MM.1S (cell line): Measurements from ENCODE around the gene XPNPEP1.

Experiments
- DNase-seq: peaks from one replicate; pipeline ENCODE4 v3.0.0-alpha.2; 2015
- H2AFZ ChIP-seq: fragments of 300-600 bp; sonication (generic); 2 replicates; pipeline ENCODE4 v1.6.0; 2016; ENCODE audit warnings: antibody characterized with exemption, low read length
- H3F3A ChIP-seq: fragments of 300-600 bp; sonication (generic); 2 replicates; pipeline ENCODE4 v1.6.1; 2016; ENCODE audit warnings: mild to moderate bottlenecking, antibody characterized with exemption, low read length, moderate library complexity, mixed read lengths; ENCODE audit not compliant: insufficient read depth
- H3K27ac ChIP-seq: fragments of 300-600 bp; sonication (generic); 2 replicates; pipeline ENCODE4 v1.5.1; 2016; ENCODE audit warnings: mild to moderate bottlenecking, low read length
- H3K27me3 ChIP-seq: fragments of 300-600 bp; sonication (generic); replicated peaks from 2 replicates; pipeline ENCODE4 v1.6.0; 2016; ENCODE audit warnings: low read length; ENCODE audit not compliant: insufficient read depth
- H3K36me3 ChIP-seq: fragments of 300-600 bp; sonication (generic); replicated peaks from 2 replicates; pipeline ENCODE4 v1.6.1; 2016; ENCODE audit warnings: mild to moderate bottlenecking, low read length, mixed read lengths; ENCODE audit not compliant: insufficient read depth
- H3K4me1 ChIP-seq: fragments of 300-600 bp; sonication (generic); 2 replicates; pipeline ENCODE4 v1.6.1; 2016; ENCODE audit warnings: low read length, mixed read lengths
- H3K4me2 ChIP-seq: fragments of 300-600 bp; sonication (generic); 2 replicates; pipeline ENCODE4 v1.6.0; 2016; ENCODE audit warnings: low read depth, low read length
- H3K4me3 ChIP-seq: fragments of 300-600 bp; sonication (generic); 2 replicates; pipeline ENCODE4 v1.5.1; 2016; ENCODE audit warnings: low read length, mixed read lengths
- H3K79me2 ChIP-seq: fragments of 300-600 bp; sonication (generic); 2 replicates; pipeline ENCODE4 v1.6.1; 2016; ENCODE audit warnings: mixed run types, low read length, mixed read lengths
- H3K9ac ChIP-seq: fragments of 300-600 bp; sonication (generic); 2 replicates; pipeline ENCODE4 v1.6.1; 2016; ENCODE audit warnings: low read length, mixed read lengths
- H3K9me2 ChIP-seq: fragments of 300-600 bp; sonication (generic); replicated peaks from 2 replicates; pipeline ENCODE4 v1.6.1; 2016; ENCODE audit warnings: mild to moderate bottlenecking, low read length, mixed read lengths; ENCODE audit not compliant: insufficient read depth
- H3K9me3 ChIP-seq: fragments of 300-600 bp; sonication (generic); replicated peaks from 2 replicates; pipeline ENCODE4 v1.6.1; 2016; ENCODE audit warnings: mild to moderate bottlenecking, low read length, mixed read lengths; ENCODE audit not compliant: insufficient read depth
- H4K20me1 ChIP-seq: fragments of 300-600 bp; sonication (generic); 2 replicates; pipeline ENCODE4 v1.6.1; 2016; ENCODE audit warnings: mild to moderate bottlenecking, low read length, moderate library complexity, mixed read lengths; ENCODE audit not compliant: insufficient read depth
- CTCF ChIP-seq: fragments of 300-600 bp; sonication (generic); IDR thresholded peaks from 2 replicates; pipeline ENCODE4 v1.5.1; 2016; ENCODE audit warnings: antibody characterized with exemption, low read length, mixed read lengths
- EZH2 ChIP-seq: fragments of 300-600 bp; sonication (generic); optimal IDR thresholded peaks from 2 replicates; pipeline ENCODE3; 2017; ENCODE audit warnings: low read depth, mild to moderate bottlenecking, antibody characterized with exemption, low read length, mixed read lengths
- EZH2phosphoT487 ChIP-seq: fragments of 300-600 bp; sonication (generic); IDR thresholded peaks from 2 replicates; pipeline ENCODE4 v1.6.1; 2018; ENCODE audit warnings: antibody characterized with exemption, low read length

Gene XPNPEP1

DNA sequence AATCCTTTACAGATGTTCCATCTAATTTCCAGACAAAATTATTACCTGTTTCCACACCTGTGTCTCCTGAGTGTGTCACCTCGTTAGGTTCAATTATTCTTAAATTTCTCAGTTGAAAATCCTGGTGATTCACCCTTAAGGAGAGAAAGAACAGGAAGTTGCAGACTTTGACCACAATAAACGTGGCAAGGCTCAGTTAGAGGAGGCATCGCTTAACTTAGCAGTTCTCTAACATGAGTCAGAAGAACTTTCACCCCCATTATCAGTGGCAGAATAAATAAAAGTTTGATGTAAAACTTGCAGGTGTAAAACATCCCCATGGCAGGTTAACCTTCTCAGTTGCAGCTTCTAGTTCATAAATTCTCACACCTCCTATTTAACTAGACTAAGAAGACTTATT lies 8.3 kb downstream of the XPNPEP1 start:
- no peaks in the 10 kb centered on the region for H3K36me3 ChIP-seq
- TF ChIP-seq EZH2phosphoT487 = no peak
- TF ChIP-seq CTCF = no peak
- TF ChIP-seq EZH2 = no peak
- H3K27me3 ChIP-seq = no peaks in the 10 kb centered on the region
- H3K4me3 ChIP-seq = no peak overlapping the region
- H3K9me2 ChIP-seq = no peaks in the 10 kb centered on the region
- peaks cover 59% of the 10 kb centered on the region for H3K4me1 ChIP-seq
- H3K27ac ChIP-seq = peak overlapping the region; percentile 41; the same call in 1 of the 2 replicates
- H3K79me2 ChIP-seq = peaks cover 43% of the 10 kb centered on the region
- H4K20me1 ChIP-seq = no peaks in the 10 kb centered on the region
- peaks cover 16% of the 10 kb centered on the region for H3F3A ChIP-seq
- H3K9me3 ChIP-seq = no peaks in the 10 kb centered on the region
- no peak overlapping the region for H3K9ac ChIP-seq
- no peak overlapping the region for H2AFZ ChIP-seq
- H3K4me2 ChIP-seq = peak overlapping the region; percentile 53; the same call in 1 of the 2 replicates
- DNase-seq = peak; percentile 80

GRCh38 chr10:109913306-109913892 lies 9.9 kb downstream of the XPNPEP1 start:
- H3K27ac ChIP-seq = no peak overlapping the region
- H2AFZ ChIP-seq = no peak overlapping the region
- H3K9ac ChIP-seq = no peak overlapping the region
- no peaks in the 10 kb centered on the region for H4K20me1 ChIP-seq
- no peaks in the 10 kb centered on the region for H3K27me3 ChIP-seq
- no peaks in the 10 kb centered on the region for H3K36me3 ChIP-seq
- peaks cover 66% of the 10 kb centered on the region for H3K4me1 ChIP-seq
- H3F3A ChIP-seq = peaks cover 20% of the 10 kb centered on the region
- no peak for TF ChIP-seq CTCF
- TF ChIP-seq EZH2 = no peak
- TF ChIP-seq EZH2phosphoT487 = no peak
- H3K9me3 ChIP-seq = no peaks in the 10 kb centered on the region
- no peak overlapping the region for H3K4me3 ChIP-seq
- peaks cover 42% of the 10 kb centered on the region for H3K79me2 ChIP-seq
- no peak for DNase-seq
- no peaks in the 10 kb centered on the region for H3K9me2 ChIP-seq
- H3K4me2 ChIP-seq = no peak overlapping the region

DNA sequence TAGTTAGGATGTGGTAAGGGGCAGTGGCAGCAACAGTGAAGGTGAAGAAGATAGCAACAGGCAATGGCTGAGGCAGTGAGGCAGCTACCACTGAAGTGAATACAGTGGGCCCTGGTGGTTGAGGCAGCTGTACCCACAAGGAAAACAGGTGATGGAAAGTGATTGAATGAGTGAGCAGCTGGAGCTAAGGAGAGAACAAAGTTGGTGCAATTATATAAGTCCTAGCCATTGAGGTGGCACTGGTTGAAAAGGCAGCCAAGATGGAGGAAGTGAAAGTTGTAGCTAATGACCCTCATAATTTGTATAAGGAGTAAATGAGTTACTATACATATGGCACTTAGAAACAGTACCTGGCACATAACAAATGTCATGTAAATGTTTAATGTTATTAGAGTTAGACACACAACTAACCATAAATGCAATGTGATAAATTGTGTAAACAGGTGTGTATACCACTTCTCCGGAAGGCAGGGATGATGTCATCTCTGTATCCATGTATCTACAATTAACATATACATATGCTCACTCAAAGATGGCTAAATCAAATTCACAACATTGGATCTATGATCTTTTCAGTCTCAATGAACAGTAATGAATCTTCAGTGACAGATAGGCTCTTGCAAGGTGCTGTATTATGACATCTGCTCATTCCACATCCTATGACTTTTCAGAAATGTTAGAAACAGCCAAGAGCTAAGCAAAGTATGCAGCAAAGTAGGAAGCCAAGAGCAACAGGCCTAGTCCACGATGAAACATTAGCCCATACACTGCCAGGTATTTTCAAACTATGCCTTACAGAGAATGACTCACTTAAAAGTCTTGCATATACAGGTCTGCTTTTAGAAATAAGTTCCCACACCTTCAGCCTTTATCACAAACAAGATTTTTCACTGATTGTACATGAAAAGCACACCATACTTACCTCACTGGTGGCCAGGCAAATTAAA lies 10.7 kb downstream of the XPNPEP1 start:
- H3K4me2 ChIP-seq = no peak overlapping the region
- no peak overlapping the region for H3K27ac ChIP-seq
- no peak overlapping the region for H3K4me3 ChIP-seq
- H3K4me1 ChIP-seq = peaks cover 66% of the 10 kb centered on the region
- no peak overlapping the region for H2AFZ ChIP-seq
- no peaks in the 10 kb centered on the region for H3K9me2 ChIP-seq
- H4K20me1 ChIP-seq = no peaks in the 10 kb centered on the region
- no peaks in the 10 kb centered on the region for H3K9me3 ChIP-seq
- peaks cover 36% of the 10 kb centered on the region for H3K79me2 ChIP-seq
- H3K27me3 ChIP-seq = no peaks in the 10 kb centered on the region
- peaks cover 20% of the 10 kb centered on the region for H3F3A ChIP-seq
- no peak overlapping the region for H3K9ac ChIP-seq
- no peaks in the 10 kb centered on the region for H3K36me3 ChIP-seq
- DNase-seq = no peak
- TF ChIP-seq CTCF = no peak
- TF ChIP-seq EZH2 = no peak
- TF ChIP-seq EZH2phosphoT487 = no peak
